Measurements from ENCODE around the gene MS4A8.

Gene MS4A8

DNA sequence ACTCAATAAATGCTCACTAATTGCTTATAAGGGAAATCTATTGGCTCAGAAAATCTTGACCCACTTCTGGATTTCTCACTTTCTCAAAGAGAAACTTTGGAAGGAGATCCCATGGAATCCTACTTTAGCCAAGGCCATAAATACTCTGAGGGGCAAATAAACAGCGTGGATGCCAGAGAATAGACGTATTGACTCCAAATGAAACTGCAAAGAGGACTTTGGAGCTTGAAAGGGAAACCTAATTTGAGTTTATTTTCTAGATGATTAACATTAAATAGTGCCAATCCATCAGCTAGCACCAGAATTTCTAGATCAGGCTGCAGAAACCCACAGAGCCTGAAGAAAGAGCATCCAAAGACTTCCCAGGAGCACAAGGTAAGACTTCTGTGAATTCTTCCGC, 25.0 kb downstream of the MS4A8 start, which contains the start of gene MS4A18:
Gene MS4A18, plus strand, starts transcription at position 301 of the 400 bp plus-strand sequence.
- no peak for DNase-seq (ENCODE audit: low read depth)
- TF ChIP-seq CTCF (conservative IDR thresholded peaks at IDR 0.05; ENCODE audit: low read depth, low read length) = no peak
- no peak within 1 kb of the TSS for H3K4me3 ChIP-seq (ENCODE audit: low read length)

DNA sequence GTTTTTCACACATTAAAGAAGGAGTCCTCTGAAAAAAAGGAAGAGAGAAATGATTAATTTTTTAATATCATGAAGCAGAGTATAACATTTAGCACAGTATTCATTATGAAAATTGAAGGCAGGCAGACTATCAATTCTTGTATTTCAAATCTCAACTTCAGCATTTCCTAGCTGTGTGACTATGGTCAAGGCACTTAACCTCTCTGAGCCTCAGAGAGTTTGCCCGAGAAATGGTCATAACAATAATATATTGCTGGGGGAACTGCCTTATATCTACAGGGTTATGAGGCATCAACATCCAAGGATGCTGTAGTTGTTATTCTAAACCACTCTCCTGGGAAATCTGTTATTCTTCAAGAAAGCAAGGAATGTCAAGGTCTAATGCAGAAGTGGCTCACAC, 26.2 kb downstream of the MS4A8 start:
- TF ChIP-seq CTCF (conservative IDR thresholded peaks at IDR 0.05; ENCODE audit: low read depth, low read length) = no peak
- DNase-seq (ENCODE audit: low read depth) = no peak
- no peak overlapping the region for H3K4me3 ChIP-seq (ENCODE audit: low read length)

GRCh38 chr11:60731586-60731985, 32.2 kb downstream of the MS4A8 start:
- TF ChIP-seq CTCF (conservative IDR thresholded peaks at IDR 0.05; ENCODE audit: low read depth, low read length) = no peak
- DNase-seq (ENCODE audit: low read depth) = no peak
- no peak overlapping the region for H3K4me3 ChIP-seq (ENCODE audit: low read length)

GRCh38 chr11:60734279-60734678, 34.9 kb downstream of the MS4A8 start:
- TF ChIP-seq CTCF (conservative IDR thresholded peaks at IDR 0.05; ENCODE audit: low read depth, low read length) = no peak
- H3K4me3 ChIP-seq (ENCODE audit: low read length) = no peak overlapping the region
- no peak for DNase-seq (ENCODE audit: low read depth)

- DNase-seq (ENCODE audit: low read depth) = no peak
- no peak overlapping the region for H3K4me3 ChIP-seq (ENCODE audit: low read length)
- no peak for TF ChIP-seq CTCF (conservative IDR thresholded peaks at IDR 0.05; ENCODE audit: low read depth, low read length)
Measured at GRCh38 chr11:60739114-60739513, 39.7 kb downstream of the MS4A8 start.

- no peak overlapping the region for H3K4me3 ChIP-seq (ENCODE audit: low read length)
- TF ChIP-seq CTCF (conservative IDR thresholded peaks at IDR 0.05; ENCODE audit: low read depth, low read length) = no peak
- DNase-seq (ENCODE audit: low read depth) = no peak
Measured at GRCh38 chr11:60740573-60740972, 41.2 kb downstream of the MS4A8 start.

GRCh38 chr11:60741421-60741820, 42.0 kb downstream of the MS4A8 start:
- TF ChIP-seq CTCF (conservative IDR thresholded peaks at IDR 0.05; ENCODE audit: low read depth, low read length) = no peak
- DNase-seq (ENCODE audit: low read depth) = no peak
- H3K4me3 ChIP-seq (ENCODE audit: low read length) = no peak overlapping the region
